Loucy (cell line): ENCODE data around the gene SERINC4.
"Not testable (repeated sequence)": the region's sequence is repeated elsewhere in the genome, so short reads cannot be mapped to it uniquely, and the experiment has no call there.

Experiments used
- EZH2phosphoT487 ChIP-seq: fragments of 200-600 bp; IDR thresholded peaks from 2 replicates; pipeline ENCODE4 v1.6.1; 2018; ENCODE audit warnings: antibody characterized with exemption, mild to moderate bottlenecking, moderate library complexity, borderline replicate concordance
- TF ChIP-seq, protein P1 (sequence below): fragments of 200-600 bp; sonication (generic); conservative IDR thresholded peaks from 2 replicates; pipeline ENCODE4 v1.5.1; 2014; ENCODE audit warnings: mild to moderate bottlenecking, antibody characterized with exemption, low read length

DNA sequence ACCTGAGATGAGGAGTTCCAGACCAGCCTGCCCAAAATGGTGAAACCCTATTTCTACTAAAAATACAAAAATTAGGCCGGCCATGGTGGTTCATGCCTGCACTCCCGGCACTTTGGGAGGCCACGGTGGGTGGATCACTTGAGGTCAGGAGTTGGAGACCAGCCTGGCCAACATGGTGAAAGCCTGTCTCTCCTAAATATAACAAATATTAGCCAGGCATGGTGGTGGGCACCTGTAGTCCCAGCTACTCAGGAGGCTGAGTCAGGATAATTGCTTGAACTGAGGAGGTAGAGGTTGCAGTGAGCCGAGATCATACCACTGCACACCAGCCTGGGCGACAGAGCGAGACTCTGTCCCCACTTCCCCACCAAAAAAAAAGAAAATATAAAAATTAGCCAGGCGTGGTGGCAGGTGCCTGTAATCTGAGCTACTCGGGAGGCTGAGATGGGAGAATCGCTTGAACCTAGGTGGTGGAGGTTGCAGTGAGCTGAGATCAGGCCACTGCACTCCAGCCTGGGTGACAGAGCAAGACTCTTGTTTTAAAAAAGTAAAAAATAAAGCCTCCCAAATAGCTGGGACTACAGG lies 30.8 kb upstream of the SERINC4 start:
- TF ChIP-seq, protein P1, sequence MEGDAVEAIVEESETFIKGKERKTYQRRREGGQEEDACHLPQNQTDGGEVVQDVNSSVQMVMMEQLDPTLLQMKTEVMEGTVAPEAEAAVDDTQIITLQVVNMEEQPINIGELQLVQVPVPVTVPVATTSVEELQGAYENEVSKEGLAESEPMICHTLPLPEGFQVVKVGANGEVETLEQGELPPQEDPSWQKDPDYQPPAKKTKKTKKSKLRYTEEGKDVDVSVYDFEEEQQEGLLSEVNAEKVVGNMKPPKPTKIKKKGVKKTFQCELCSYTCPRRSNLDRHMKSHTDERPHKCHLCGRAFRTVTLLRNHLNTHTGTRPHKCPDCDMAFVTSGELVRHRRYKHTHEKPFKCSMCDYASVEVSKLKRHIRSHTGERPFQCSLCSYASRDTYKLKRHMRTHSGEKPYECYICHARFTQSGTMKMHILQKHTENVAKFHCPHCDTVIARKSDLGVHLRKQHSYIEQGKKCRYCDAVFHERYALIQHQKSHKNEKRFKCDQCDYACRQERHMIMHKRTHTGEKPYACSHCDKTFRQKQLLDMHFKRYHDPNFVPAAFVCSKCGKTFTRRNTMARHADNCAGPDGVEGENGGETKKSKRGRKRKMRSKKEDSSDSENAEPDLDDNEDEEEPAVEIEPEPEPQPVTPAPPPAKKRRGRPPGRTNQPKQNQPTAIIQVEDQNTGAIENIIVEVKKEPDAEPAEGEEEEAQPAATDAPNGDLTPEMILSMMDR, result not testable (repeated sequence)
- not testable (repeated sequence) for TF ChIP-seq EZH2phosphoT487
